T47D (cell line): Measurements from ENCODE around the gene PHF13.
"Not testable (repeated sequence)": the region's sequence is repeated elsewhere in the genome, so short reads cannot be mapped to it uniquely, and the experiment has no call there.

Experiments used
- DNase-seq, 2 experiments: peaks; one replicate each; pipeline versions ENCODE4 v3.0.0 to v3.0.0-alpha.2; 2011 to 2012; ENCODE audit warnings: low read depth in 1 of 2, low spot score in 1 of 2
- JUND ChIP-seq: IDR thresholded peaks from 2 replicates; pipeline ENCODE4 v1.6.1; 2012; ENCODE audit warnings: low read depth
- in situ Hi-C: cut with HindIII; loops from 2 replicates; pipeline ENCODE4 v1.10.0; 2016; ENCODE audit warnings: low sequenced_read_pairs, low pct_unique_long_range_greater_than_20kb

Gene PHF13

DNA sequence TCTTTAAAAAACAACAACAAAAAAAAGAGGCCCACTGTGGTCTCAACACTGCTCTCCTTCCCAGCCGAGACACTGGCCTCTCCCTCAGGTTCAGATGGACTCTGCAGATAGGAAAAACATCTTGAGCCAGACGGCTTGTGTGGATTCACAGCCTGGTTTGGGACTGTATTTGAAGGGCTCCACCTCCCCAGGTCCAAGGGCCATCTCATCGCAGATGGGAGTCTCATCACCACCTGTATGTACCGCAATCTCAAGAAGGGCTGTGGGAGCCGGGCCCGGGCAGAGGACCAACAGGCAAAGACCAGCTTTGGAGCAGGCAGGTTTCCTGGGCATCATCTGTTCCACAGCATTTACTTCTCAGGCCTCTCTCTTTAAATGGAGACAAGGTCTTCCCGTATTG is 23.5 kb upstream of the PHF13 start:
- no peak for DNase-seq
- no peak for TF ChIP-seq JUND
- in situ Hi-C loops: no loop called here

DNA sequence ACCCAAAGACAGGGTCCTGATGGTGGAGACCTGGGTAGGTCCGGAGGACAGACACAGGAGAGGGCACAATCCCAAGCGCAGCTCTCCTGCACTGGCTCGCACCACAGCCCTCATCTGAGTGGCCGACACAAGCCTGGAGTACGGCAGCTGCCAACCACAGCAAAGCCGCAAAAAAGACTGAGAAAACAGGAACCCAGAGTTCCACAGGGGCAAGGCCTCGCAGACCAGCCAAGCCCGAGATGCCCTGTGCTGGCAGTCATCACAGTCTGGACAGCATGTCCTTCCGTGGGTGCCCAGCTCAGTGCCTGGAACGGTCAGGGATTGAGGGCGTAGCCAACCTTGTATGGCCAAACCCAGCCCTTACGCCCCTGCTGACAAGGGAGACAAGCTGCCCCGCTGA is 22.3 kb upstream of the PHF13 start:
- no peak for DNase-seq
- in situ Hi-C loops: no loop called here
- no peak for TF ChIP-seq JUND

DNA sequence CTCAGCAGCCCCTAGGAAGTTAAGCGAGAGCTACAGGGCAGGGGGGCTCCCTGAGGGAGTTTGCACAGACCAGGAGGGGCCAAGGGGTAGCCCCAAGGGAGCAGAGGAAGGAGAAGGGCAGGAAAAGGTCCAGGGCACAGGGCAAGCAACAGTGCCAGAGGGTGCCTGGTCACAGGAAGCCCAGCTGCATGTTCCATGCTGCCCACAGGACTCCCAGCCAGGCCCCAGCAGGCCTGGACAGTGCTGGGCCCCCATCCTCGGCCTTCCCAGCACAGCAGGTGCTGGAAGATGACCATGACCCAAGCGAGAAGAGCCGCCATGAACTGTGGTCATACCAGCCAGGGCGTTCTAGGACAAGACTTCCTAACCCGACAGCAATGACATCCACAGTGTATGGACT is 21.9 kb upstream of the PHF13 start:
- TF ChIP-seq JUND: no peak
- in situ Hi-C loops: no loop called here
- DNase-seq: no peak

DNA sequence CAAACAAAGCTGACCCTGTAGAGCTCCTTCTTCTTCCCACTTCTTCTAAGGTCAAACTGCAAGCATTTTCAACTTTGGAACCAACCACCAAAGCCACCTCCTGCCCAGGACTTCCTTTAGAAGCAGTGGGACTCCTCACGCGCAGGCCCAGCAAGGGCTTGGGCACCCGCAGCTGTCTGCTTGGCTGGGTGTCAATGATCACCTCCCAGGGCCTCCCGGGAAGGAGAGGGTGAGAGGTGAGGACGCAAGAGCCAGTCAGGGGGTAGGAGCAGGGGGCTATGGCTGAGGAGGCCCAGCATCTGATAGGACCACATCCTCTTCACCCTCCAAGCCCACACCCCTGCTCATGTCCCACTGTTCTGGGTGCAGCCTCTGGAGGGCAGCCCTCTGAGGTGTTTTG is 21.1 kb upstream of the PHF13 start:
- no peak for DNase-seq
- in situ Hi-C loops: no loop called here
- no peak for TF ChIP-seq JUND

DNA sequence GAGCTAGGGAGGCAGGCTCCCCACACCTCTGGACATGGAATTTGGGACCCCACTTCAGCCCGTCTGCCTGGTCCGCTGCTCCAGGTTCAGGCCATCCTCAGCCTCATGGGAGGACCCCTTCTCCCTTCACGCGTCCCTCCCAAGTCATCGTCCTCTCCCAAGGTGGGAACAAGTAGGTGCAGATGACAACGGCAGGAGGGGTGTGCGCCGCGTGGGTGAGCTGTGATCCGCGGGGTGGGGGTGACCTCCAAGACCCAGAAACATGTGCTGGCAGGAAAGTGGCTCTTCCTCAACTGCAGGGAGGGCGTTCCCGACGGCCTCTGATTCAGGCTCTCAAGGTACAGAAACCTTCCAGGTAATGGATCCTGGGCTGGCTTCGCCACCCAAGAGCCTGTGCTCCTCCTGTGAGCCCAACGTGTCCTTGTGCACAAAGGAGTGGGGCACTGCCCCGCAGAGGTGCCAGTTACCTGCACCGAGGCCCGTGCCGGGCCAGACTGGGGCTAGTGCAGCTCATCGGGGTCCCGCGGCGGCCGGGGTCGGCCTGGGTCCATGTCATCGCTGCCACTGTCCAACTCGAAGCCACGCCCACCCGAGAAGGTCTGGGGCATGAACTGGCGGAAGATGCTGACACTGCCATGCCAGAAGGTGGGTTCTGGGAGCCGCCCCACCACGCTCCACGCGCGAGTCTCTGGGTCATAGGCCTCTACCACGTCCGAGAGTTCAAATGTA is 20.5 kb upstream of the PHF13 start:
- TF ChIP-seq JUND: no peak
- DNase-seq: no peak
- in situ Hi-C loops: no loop called here

DNA sequence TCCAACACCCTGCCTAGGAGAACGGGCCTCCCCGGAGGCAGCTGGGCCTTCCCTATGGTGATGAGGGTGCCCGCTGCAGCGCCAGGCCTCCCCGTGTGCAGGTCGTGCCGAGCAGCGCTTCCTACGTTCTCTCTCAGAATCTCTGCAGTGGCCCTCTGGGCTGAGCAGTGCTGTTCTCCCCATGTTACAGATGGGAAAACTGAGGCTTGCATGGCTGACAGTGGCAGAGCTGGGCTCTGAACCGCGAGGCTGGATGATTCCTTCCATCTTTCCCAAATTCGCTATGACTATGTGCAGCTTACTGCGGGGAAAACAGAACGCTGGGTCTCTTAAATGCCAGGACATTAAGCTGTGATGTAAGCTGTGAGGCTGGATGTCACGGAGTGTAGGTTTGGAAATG is 19.7 kb upstream of the PHF13 start:
- in situ Hi-C loops: no loop called here
- DNase-seq: no peak

DNA sequence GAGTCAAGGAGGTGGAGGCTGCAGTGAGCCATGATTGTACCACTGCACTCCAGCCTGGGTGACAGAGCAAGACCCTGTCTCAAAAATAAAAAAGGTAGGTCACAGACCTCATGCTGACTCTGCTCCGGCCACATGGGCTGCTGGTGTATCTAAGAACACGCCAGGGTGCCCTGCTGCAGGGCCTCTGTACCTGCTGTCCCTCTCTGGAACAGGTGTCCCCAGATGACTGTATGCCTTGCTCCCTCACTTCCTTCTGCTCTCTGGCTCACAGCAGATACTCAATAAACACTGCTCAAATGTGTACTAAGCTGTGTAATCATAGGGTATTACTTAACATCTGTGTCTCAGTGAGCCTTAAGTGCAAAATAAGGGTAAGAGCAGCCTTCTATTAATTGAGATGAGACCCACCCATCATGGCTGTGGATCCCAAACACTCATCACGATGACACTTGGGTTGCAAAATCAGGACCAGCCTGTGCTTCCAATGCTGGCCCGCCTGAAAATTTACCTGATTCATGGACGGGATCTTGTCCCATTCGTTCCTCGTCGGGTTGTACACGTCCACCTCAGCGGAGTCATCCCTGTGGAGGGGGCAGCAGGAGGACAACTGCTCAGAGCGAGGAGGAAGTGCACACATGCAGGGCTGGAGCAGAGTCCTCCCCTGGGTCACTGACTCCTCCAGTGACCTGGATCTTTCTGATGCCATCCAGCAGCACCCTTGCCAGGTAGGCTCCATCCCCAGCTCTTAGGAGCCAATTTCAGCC is 18.4 kb upstream of the PHF13 start:
- in situ Hi-C loops: no loop called here
- no peak for TF ChIP-seq JUND
- no peak for DNase-seq

More for the DNA sequence above, 19.7 kb upstream of the PHF13 start:
- no peak for TF ChIP-seq JUND

DNA sequence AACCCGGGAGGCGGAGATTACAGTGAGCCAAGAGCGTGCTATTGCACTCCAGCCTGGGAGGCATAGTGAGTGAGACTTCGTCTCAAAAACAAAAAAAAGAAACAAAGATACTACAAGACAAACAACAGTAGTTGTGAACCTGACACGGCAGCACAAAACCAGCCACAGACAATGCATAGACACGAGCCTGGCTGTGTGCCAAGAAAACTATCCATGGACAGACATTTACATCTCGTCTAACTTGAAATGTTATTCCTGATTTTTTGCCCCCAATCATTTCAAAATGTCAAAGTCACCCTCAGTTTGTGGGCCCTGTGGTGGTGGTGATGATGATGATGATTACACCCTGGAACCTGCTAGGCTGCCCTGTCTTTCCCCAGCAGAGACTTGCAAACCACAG is 17.2 kb upstream of the PHF13 start:
- TF ChIP-seq JUND: no peak
- no peak for DNase-seq
- in situ Hi-C loops: no loop called here

DNA sequence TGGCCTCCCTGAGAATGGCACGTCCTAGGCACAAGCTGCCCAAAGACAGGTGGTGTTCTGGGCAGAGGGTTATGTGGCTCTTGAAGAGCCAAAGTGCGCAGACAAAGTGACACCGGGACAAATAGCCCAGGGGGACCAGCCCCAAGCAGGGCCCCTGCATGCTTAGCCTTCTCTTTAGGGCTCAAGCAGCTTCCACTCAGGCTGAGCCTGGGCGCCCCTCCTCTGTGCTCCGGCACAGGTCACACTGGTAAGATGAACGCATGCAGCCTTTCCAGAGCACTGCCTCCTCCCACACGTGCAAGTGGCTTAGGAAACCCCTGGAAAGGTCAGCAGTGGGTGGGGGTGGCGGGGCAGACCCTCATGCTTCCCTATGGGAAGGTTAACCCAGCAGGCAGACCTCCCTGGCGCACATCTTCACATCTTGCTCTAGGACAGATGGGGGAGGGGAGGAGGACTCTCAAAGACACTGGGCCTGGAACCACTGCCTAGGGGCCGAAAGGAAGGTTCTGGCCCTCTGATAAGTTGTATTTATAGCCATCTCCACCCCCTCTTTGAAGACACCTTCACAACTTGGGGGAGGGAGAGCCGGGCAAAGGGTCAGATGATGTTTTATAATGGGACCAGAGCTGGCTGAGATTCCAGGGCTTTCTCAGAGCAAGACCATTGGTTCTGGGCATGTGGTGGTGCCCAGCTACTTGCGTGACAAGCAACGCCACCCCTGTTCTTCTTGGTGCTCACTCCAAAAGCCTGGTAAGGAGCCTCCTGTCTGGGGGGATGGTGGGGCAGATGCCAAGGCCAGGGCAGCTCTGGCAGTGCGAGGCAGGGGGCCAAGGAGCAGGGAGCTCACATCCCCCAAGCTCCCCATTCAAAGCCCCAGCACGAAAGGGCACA is 16.4 kb upstream of the PHF13 start:
- in situ Hi-C loops: no loop called here
- DNase-seq: no peak
- TF ChIP-seq JUND: no peak

DNA sequence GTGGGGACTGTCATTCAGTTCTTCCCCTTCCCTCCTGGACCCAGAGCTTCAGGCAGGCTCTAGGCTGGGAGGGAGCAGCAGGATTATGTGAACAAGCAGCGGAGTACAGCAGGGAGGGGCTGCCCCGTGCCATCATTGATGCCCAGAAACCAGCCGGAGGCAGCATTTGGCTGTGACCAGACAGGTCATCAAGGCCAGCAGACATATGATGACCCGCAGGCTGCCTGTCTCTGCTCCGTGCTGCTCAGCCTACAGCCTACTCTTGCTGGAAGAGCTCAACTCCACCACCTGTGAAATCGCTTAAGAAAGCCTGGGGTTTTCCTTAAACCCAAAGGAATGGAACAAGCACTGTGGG is 15.8 kb upstream of the PHF13 start:
- in situ Hi-C loops: no loop called here
- DNase-seq: no peak
- TF ChIP-seq JUND: no peak

DNA sequence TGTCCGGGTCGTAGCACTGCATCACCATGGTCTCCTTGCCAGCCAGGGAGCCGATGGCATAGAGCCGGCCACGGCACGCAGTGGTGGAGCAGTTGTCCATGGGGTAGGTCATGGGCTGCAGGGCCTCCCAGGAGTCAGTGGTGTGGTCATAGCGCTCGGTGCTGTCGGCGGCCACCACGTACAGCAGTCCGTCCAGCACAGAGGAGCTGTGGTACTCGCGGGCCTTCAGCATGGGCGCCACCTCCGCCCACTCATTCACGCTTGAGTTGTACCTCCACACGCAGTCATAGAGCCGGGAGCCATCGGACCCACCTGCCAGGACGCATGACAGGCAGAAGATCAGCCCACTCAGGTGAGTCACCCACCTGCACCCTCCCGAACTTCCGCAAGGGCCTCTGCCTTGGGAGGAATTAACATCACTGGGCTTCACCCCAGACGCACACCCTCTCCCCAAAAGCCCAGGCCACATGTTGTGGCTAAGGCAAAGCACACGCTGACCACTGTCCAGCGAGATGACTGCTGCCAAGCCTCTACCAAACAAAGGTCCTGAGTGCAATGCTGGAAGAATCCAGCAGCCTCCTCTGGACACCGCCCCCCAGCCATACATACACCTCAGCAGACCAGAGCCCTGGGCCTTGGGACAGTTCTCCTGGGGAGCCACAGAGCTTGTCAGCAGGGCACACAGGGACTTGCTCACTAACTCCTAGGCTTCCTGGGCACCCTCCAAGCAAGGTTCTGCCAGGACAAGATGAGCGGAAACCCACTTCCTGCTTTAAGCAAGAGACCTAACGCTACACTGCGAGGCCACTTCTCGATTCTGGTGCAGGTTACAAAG is 14.2 kb upstream of the PHF13 start:
- no peak for TF ChIP-seq JUND
- in situ Hi-C loops: no loop called here
- DNase-seq: no peak

DNA sequence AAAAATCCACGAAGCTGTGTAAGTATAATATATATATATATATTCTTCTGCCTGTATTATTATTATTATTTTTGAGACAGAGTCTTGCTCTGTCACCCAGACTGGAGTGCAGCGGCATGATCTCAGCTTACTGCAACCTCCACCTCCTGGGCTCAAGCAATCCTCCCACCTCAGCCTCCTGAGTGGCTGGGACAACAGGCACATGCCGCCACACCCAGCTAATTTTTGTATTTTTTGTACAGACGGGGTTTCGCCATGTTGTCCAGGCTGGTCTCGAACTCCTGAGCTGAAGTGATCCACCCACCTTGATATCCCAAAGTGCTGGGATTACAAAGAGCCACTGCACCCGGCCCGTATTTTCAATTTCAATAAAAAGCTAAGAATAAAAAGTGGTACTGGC is 13.5 kb upstream of the PHF13 start:
- DNase-seq, in situ Hi-C loops: not testable (repeated sequence)
